ENCODE results near the gene MRPL51.
"Not testable (repeated sequence)": the region's sequence is repeated elsewhere in the genome, so short reads cannot be mapped to it uniquely, and the experiment has no call there.

The MRPL51 gene

DNA sequence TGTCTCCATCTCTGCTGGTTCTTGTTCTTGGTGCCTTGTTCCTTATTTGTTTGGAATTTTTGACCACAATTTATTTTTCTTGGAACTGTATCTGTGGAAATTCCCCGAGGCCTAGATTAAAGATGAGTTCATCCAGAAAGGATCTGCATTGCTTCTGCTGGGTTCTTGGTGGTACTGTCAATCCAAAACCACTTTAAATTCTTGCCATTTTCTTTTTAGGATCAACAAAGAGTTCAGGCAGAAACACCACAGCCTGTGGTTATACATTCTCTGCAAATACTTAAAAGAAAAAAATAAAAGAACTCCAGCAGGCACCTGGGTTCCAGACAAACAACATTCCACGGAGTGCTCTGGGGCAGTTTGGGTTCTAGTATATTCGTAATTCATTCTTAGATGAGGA, 16.6 kb downstream of the MRPL51 start:
- no peaks in the 10 kb centered on the region for H3K27me3 ChIP-seq
- no peak overlapping the region for H3K4me3 ChIP-seq (ENCODE audit: low read depth in 1 of 2, low read length in 1 of 2)
- no peak overlapping the region for H3K27ac ChIP-seq
- H3K4me1 ChIP-seq (ENCODE audit: control insufficient read depth in 1 of 2, insufficient read depth in 1 of 2, low read depth in 1 of 2, low read length in 1 of 2), result peaks cover 6% of the 10 kb centered on the region in 2 experiments
- TF ChIP-seq CTCF (IDR thresholded peaks at IDR 0.05), result no peak
- no peaks in the 10 kb centered on the region for H3K36me3 ChIP-seq
- no peaks in the 10 kb centered on the region for H3K9me3 ChIP-seq

GRCh38 chr12:6475233-6475975, 17.7 kb downstream of the MRPL51 start:
- H3K27ac ChIP-seq; H3K36me3 ChIP-seq; H3K4me3 ChIP-seq (ENCODE audit: low read depth in 1 of 2, low read length in 1 of 2); H3K27me3 ChIP-seq; H3K9me3 ChIP-seq: not testable (repeated sequence)
- H3K4me1 ChIP-seq (ENCODE audit: control insufficient read depth in 1 of 2, insufficient read depth in 1 of 2, low read depth in 1 of 2, low read length in 1 of 2), result peaks cover 13 to 14% of the 10 kb centered on the region in 2 experiments

DNA sequence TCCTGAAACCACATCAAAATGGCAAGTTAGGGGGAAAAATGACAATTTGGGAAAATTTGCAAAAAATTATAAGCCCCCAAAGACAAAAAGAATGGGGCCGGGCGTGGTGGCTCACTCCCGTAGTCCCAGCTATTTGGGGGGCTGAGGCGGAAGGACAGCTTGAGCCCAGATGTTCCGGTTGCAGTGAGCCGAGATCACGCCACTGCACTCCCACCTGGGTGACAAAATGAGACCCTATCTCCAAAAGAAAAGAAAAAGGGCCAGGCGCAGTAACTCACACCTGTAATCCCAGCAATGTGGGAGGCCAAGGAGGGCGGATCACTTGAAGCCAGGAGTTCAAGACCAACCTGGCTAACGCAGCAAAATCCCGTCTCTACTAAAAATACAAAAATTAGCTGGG, 20.6 kb downstream of the MRPL51 start:
- H3K27me3 ChIP-seq, result no peaks in the 10 kb centered on the region
- peaks cover 6% of the 10 kb centered on the region for H3K36me3 ChIP-seq
- H3K27ac ChIP-seq, result no peak overlapping the region
- H3K4me3 ChIP-seq (ENCODE audit: low read depth in 1 of 2, low read length in 1 of 2), result no peak overlapping the region
- no peak for TF ChIP-seq CTCF (IDR thresholded peaks at IDR 0.05)
- no peaks in the 10 kb centered on the region for H3K9me3 ChIP-seq
- H3K4me1 ChIP-seq (ENCODE audit: control insufficient read depth in 1 of 2, insufficient read depth in 1 of 2, low read depth in 1 of 2, low read length in 1 of 2), result peaks cover 39 to 43% of the 10 kb centered on the region in 2 experiments

DNA sequence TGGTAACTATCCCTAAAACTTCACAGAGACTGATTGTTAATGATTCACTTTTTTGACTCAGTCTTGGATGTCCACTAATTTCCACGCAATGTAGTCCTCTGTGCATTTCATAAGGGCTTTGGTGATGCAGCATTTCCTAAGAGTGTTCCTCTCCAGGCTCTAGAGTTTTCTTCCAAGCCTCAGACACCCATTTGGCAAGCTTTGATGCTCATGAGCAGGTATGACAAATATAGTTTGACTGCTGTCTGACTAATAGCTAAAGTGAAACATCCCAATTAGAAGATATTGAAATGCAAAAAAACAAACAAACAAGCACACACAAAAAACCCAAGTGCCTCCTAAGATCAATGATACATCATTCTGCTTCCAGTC, 21.1 kb downstream of the MRPL51 start:
- H3K27me3 ChIP-seq, result no peaks in the 10 kb centered on the region
- H3K4me3 ChIP-seq (ENCODE audit: low read depth in 1 of 2, low read length in 1 of 2), result no peak overlapping the region
- peaks cover 6% of the 10 kb centered on the region for H3K36me3 ChIP-seq
- no peak overlapping the region for H3K27ac ChIP-seq
- H3K4me1 ChIP-seq (ENCODE audit: control insufficient read depth in 1 of 2, insufficient read depth in 1 of 2, low read depth in 1 of 2, low read length in 1 of 2), result peaks cover 40 to 48% of the 10 kb centered on the region in 2 experiments
- no peaks in the 10 kb centered on the region for H3K9me3 ChIP-seq
- no peak for TF ChIP-seq CTCF (IDR thresholded peaks at IDR 0.05)

- peak; percentile 61 for TF ChIP-seq CTCF (IDR thresholded peaks at IDR 0.05)
Observed at GRCh38 chr12:6470375-6471163, 22.5 kb downstream of the MRPL51 start, which contains the start of gene VAMP1. VAMP1 (minus strand) TSS chr12:6470677; CDS start chr12:6470531, 146 bp downstream.

More at GRCh38 chr12:6470375-6471163, 22.5 kb downstream of the MRPL51 start, which contains the start of gene VAMP1:
- H3K27ac ChIP-seq, result peak within 1 kb of the TSS; percentile 98
- H3K27me3 ChIP-seq, result no peaks in the 10 kb centered on the region
- peaks cover 15% of the 10 kb centered on the region for H3K36me3 ChIP-seq
- peaks cover 52 to 61% of the 10 kb centered on the region in 2 experiments for H3K4me1 ChIP-seq (ENCODE audit: control insufficient read depth in 1 of 2, insufficient read depth in 1 of 2, low read depth in 1 of 2, low read length in 1 of 2)
- peak within 1 kb of the TSS; percentile 91 to 95 for H3K4me3 ChIP-seq (ENCODE audit: low read depth in 1 of 2, low read length in 1 of 2)
- no peaks in the 10 kb centered on the region for H3K9me3 ChIP-seq
